Measurements from ENCODE around the gene KIF7. TPM values are rescaled to one million over a fixed set of nuclear protein-coding genes. Genes with fewer than 3 reads are reported as not detected.

KIF7 gene
- total and polyA plus RNA-seq, 2 donors from 2014 or later = 1.4 to 4.2 TPM

- no peaks in the 10 kb centered on the region for H3K27me3 ChIP-seq (ENCODE audit: control insufficient read depth, insufficient read depth, low read length)
- FAIRE-seq (no peak), DNase-seq (no peak)
- H3K4me1 ChIP-seq (ENCODE audit: control insufficient read depth in 2 of 3, insufficient read depth in 2 of 3, low read depth in 1 of 3, low read length in 3 of 3) = peaks cover 0 to 2% (median 0%) of the 10 kb centered on the region in 3 donors
- no peak overlapping the region for H3K27ac ChIP-seq (ENCODE audit: low read depth in 2 of 2, low read length in 2 of 2)
- H3K36me3 ChIP-seq (ENCODE audit: control insufficient read depth in 2 of 3, insufficient read depth in 3 of 3, low read length in 3 of 3) = no peaks in the 10 kb centered on the region
- intact Hi-C loops (cut with DNase I) = no loop called here
- no peak overlapping the region for H3K4me3 ChIP-seq (ENCODE audit: low read length in 3 of 3)
- H3K9me3 ChIP-seq (ENCODE audit: control insufficient read depth in 2 of 3, insufficient read depth in 1 of 3, low read length in 3 of 3) = no peaks in the 10 kb centered on the region
- H3K9ac ChIP-seq (ENCODE audit: low read length in 3 of 3) = no peak overlapping the region
- TF ChIP-seq, protein P1, sequence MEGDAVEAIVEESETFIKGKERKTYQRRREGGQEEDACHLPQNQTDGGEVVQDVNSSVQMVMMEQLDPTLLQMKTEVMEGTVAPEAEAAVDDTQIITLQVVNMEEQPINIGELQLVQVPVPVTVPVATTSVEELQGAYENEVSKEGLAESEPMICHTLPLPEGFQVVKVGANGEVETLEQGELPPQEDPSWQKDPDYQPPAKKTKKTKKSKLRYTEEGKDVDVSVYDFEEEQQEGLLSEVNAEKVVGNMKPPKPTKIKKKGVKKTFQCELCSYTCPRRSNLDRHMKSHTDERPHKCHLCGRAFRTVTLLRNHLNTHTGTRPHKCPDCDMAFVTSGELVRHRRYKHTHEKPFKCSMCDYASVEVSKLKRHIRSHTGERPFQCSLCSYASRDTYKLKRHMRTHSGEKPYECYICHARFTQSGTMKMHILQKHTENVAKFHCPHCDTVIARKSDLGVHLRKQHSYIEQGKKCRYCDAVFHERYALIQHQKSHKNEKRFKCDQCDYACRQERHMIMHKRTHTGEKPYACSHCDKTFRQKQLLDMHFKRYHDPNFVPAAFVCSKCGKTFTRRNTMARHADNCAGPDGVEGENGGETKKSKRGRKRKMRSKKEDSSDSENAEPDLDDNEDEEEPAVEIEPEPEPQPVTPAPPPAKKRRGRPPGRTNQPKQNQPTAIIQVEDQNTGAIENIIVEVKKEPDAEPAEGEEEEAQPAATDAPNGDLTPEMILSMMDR (IDR thresholded peaks at IDR 0.05; ENCODE audit: borderline replicate concordance, extremely low read depth, insufficient read depth) = no peak
These were observed 5.6 kb downstream of the KIF7 start for GRCh38 chr15:89649716-89650115.

DNA sequence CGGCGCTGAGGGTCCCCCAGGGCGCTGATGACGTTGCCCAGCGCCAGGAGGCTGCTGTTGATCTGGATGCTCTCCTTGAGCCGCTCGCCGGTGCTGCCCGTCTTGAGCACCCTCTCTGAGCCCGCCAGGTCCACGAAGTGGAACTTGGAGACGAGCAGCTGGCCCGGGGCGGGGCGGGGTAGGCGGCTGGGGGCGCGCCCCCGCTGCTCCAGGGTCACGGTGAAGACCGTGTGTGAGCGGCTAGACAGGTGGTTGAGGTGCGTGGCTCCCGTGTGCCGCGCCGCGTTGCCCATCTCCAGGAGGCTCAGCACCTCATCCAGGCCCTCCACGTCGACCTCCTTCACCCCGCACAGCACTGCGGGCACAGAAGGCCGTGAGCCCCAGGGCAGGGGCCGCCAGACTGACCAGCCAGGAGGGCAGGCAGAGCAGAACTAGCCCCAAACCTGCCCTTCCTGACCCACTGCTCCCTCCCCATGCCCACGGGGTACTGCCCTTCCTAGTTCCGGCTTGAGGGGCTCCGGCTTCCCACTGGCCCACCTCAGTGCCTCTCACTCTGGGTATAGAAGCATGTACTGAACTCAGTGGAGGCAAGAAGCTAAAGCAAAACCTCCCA is 6.1 kb downstream of the KIF7 start:
- Histone ChIP-seq H3K36me3 (ENCODE audit: control insufficient read depth in 2 of 3, insufficient read depth in 3 of 3, low read length in 3 of 3) (peaks cover 0 to 2% (median 0%) of the 10 kb centered on the region in 3 donors), H3K4me3 (ENCODE audit: low read length in 3 of 3) (no peak overlapping the region), H3K4me1 (ENCODE audit: control insufficient read depth in 2 of 3, insufficient read depth in 2 of 3, low read depth in 1 of 3, low read length in 3 of 3) (peaks cover 0 to 2% (median 0%) of the 10 kb centered on the region in 3 donors), H3K27me3 (ENCODE audit: control insufficient read depth, insufficient read depth, low read length) (no peaks in the 10 kb centered on the region), H3K9me3 (ENCODE audit: control insufficient read depth in 2 of 3, insufficient read depth in 1 of 3, low read length in 3 of 3) (no peaks in the 10 kb centered on the region), H3K9ac (ENCODE audit: low read length in 3 of 3) (no peak overlapping the region), H3K27ac (ENCODE audit: low read depth in 2 of 2, low read length in 2 of 2) (no peak overlapping the region)
- DNase-seq = peak in 1 of 5 donors; percentile 70
- intact Hi-C loops (cut with DNase I) = no loop called here
- FAIRE-seq = no peak
- TF ChIP-seq, protein P1 (IDR thresholded peaks at IDR 0.05; ENCODE audit: borderline replicate concordance, extremely low read depth, insufficient read depth) = no peak

- H3K9me3 ChIP-seq (ENCODE audit: control insufficient read depth in 2 of 3, insufficient read depth in 1 of 3, low read length in 3 of 3) = no peaks in the 10 kb centered on the region
- H3K27ac ChIP-seq (ENCODE audit: low read depth in 2 of 2, low read length in 2 of 2) = no peak overlapping the region
- FAIRE-seq (no peak), DNase-seq (peak in 1 of 5 donors; percentile 61)
- no peaks in the 10 kb centered on the region for H3K27me3 ChIP-seq (ENCODE audit: control insufficient read depth, insufficient read depth, low read length)
- peaks cover 0 to 2% (median 0%) of the 10 kb centered on the region in 3 donors for H3K4me1 ChIP-seq (ENCODE audit: control insufficient read depth in 2 of 3, insufficient read depth in 2 of 3, low read depth in 1 of 3, low read length in 3 of 3)
- no peak overlapping the region for H3K9ac ChIP-seq (ENCODE audit: low read length in 3 of 3)
- H3K36me3 ChIP-seq (ENCODE audit: control insufficient read depth in 2 of 3, insufficient read depth in 3 of 3, low read length in 3 of 3) = peaks cover 0 to 2% (median 0%) of the 10 kb centered on the region in 3 donors
- H3K4me3 ChIP-seq (ENCODE audit: low read length in 3 of 3) = no peak overlapping the region
- intact Hi-C loops (cut with DNase I) = no loop called here
- TF ChIP-seq, protein P1 (IDR thresholded peaks at IDR 0.05; ENCODE audit: borderline replicate concordance, extremely low read depth, insufficient read depth) = no peak
These were observed 6.9 kb downstream of the KIF7 start for GRCh38 chr15:89648106-89649012.

Measured in kidney (tissue), 14 donors.